ENCODE data around the gene CECR2. TPM values are rescaled to one million over a fixed set of nuclear protein-coding genes. Genes with fewer than 3 reads are reported as not detected.
"Not testable (repeated sequence)": the region's sequence is repeated elsewhere in the genome, so short reads cannot be mapped to it uniquely, and the experiment has no call there.

Gene CECR2
- total RNA-seq, 2 donors from 2014 or later: 2.6 to 3.4 TPM

DNA sequence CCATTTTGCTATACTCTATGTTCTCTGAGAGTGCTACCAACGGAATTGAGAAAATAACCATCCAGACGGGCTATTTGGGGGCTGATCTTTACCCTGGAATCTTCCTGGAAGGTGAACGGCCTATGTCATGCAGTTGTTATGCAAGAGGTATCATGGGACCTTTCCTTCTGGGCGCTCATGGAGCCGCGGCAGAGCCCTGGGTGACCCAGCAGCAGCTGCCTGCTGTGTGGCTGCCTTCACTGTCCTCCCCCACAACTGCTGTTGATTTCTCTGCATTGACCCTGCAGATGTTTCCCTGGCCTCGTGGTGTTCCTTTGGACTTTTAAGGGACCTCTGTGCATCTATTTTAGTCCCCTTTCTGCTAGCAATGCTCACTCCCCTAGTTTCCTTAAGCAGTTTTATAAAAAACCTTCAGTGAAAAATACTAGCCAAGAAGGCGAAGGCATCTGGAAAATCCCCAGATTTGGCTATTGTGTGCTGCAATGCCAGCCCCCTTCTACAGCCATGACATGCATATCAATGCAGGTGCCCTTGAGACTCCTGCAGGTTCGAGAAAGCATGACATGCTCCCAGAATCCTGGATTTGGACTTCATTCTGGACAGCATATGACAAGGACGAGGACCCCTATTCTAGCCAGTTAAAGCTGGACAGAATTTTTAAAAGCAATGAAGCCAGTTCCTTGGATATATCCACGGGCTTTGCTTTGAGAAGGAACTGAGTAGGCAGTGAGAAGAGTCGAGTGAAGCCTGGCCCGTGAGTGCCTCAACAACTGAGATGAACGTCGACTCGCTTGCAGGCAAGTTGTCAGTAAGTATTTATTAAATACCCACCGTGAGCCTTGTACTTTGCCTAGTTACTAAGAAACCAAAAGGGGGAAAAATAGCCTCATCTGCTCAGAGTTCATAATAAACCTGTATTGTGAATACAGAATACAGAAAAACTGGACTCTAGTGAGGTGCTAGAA, 193.9 kb downstream of the CECR2 start, which contains the start of gene SLC25A18:
TSS of gene SLC25A18 (plus strand) at position 593 of the 965 bp plus-strand sequence. CDS start 16,447 bp downstream, outside the sequence.
- Histone ChIP-seq H3K4me1 (no peaks in the 10 kb centered on the region), H3K36me3 (replicated peaks in 1 of 2; ENCODE audit: insufficient read depth in 1 of 2, low read depth in 2 of 2) (no peaks in the 10 kb centered on the region), H3K9me3 (no peaks in the 10 kb centered on the region), H3K27ac (peak within 1 kb of the TSS in 2 of 4 donors; percentile 5 to 33), H3K27me3 (no peaks in the 10 kb centered on the region), H3K4me3 (no peak within 1 kb of the TSS)
- intact Hi-C loops (cut with DNase I): no loop called here
- DNase-seq: peak in 3 of 4 donors; percentile 40 to 49 (median 46)
- TF ChIP-seq, protein P1, sequence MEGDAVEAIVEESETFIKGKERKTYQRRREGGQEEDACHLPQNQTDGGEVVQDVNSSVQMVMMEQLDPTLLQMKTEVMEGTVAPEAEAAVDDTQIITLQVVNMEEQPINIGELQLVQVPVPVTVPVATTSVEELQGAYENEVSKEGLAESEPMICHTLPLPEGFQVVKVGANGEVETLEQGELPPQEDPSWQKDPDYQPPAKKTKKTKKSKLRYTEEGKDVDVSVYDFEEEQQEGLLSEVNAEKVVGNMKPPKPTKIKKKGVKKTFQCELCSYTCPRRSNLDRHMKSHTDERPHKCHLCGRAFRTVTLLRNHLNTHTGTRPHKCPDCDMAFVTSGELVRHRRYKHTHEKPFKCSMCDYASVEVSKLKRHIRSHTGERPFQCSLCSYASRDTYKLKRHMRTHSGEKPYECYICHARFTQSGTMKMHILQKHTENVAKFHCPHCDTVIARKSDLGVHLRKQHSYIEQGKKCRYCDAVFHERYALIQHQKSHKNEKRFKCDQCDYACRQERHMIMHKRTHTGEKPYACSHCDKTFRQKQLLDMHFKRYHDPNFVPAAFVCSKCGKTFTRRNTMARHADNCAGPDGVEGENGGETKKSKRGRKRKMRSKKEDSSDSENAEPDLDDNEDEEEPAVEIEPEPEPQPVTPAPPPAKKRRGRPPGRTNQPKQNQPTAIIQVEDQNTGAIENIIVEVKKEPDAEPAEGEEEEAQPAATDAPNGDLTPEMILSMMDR (IDR thresholded peaks at IDR 0.05): peak in 1 of 7 experiments; percentile 18
- TF ChIP-seq POLR2A (IDR thresholded peaks at IDR 0.05): no peak
- ATAC-seq: peak; percentile 71
- WGBS, 2 donors: 36 to 41% methylated on average over 17 of the region's 17 CpGs

DNA sequence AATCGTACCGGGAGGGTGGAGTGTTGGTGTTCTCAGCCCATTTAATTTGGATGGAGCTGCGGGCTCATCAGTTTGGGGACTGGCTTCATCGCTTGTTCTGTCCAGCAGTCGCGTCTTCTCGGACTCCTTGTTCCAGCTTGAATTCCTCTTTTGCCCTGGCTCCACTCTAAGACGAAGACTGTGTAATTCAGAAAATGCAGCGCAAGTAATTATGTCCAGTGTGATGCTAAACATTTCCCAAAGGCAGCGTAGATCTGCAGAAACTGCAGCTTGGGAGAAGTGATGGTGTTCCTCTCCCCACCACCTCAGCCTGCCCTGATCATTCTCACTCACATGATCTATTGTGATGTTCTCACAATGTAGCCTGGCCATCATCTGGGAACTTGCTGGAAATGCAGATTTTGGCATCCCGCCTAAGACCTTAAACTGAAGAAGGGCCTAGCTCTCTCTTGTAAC, 194.7 kb downstream of the CECR2 start:
- Histone ChIP-seq H3K36me3 (replicated peaks in 1 of 2; ENCODE audit: insufficient read depth in 1 of 2, low read depth in 2 of 2) (no peaks in the 10 kb centered on the region), H3K4me1 (no peaks in the 10 kb centered on the region), H3K9me3 (no peaks in the 10 kb centered on the region), H3K4me3 (no peak overlapping the region), H3K27ac (no peak overlapping the region), H3K27me3 (no peaks in the 10 kb centered on the region)
- TF ChIP-seq POLR2A (IDR thresholded peaks at IDR 0.05): peak in 1 of 3 donors; percentile 11
- TF ChIP-seq, protein P1 (IDR thresholded peaks at IDR 0.05): no peak
- intact Hi-C loops (cut with DNase I): no loop called here
- peak in 2 of 4 donors; percentile 30 to 33 for DNase-seq
- ATAC-seq: peak; percentile 49
- 80 to 82% methylated on average over 11 of the region's 11 CpGs for WGBS, 2 donors

DNA sequence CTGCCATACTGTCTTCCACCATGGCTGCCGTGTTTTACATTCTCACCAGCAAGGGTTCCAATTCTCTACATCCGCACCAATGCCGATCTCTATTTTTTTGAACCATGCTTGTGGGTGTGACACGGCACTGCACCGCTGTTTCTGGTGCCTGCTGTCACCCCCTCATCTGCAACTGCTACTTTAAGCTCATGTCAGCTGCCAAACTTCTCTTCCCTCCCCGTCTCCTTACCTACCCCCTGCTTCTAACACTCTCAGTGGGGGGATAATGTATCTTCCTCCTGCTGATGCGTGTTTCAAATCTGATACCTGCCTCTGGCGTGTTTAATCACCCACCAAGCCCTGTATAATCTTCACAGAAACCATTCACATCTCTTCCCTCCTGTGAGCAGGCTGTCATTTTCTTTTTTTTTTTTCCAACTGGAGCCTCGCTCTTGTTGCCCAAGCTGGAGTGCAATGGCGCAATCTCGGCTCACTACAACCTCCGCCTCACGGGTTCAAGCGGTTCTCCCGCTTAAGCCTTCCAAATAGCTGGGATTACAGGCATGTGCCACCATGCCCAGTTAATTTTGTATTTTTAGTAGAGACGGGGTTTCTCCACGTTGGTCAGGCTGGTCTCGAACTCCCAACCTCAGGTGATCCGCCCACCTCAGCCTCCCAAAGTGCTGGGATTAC, 196.9 kb downstream of the CECR2 start:
- intact Hi-C loops (cut with DNase I); H3K27ac ChIP-seq; ATAC-seq; H3K27me3 ChIP-seq; H3K9me3 ChIP-seq; H3K36me3 ChIP-seq (replicated peaks in 1 of 2; ENCODE audit: insufficient read depth in 1 of 2, low read depth in 2 of 2); H3K4me3 ChIP-seq; DNase-seq: not testable (repeated sequence)
- peaks cover 11% of the 10 kb centered on the region for H3K4me1 ChIP-seq
- WGBS, 2 donors: 85 to 86% methylated on average over 19 of the region's 19 CpGs

DNA sequence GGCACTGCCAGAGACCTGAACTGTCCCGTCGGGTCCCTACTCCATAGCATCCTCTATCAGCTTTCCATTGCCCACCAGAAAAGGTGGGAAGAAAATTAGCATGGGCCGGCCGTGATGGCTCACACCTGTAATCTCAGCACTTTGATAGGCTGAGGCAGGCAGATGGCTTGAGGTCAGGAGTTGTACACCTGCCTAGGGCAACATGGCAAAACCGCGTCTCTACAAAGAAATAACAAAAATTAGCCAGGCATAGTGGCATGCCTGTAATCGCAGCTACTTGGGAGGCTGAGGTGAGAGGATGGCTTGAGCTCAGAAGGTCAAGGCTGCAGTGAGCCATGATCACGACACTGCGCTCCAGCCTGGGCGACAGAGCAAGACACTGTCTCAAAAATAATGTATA, 197.5 kb downstream of the CECR2 start:
- intact Hi-C loops (cut with DNase I): no loop called here
- no peak overlapping the region for H3K27ac ChIP-seq
- no peak for DNase-seq
- H3K36me3 ChIP-seq (replicated peaks in 1 of 2; ENCODE audit: insufficient read depth in 1 of 2, low read depth in 2 of 2): no peaks in the 10 kb centered on the region
- 70 to 79% methylated on average over 10 of the region's 10 CpGs for WGBS, 2 donors
- ATAC-seq: no peak
- no peak overlapping the region for H3K4me3 ChIP-seq
- H3K4me1 ChIP-seq: peaks cover 15% of the 10 kb centered on the region
- no peaks in the 10 kb centered on the region for H3K9me3 ChIP-seq
- no peak for TF ChIP-seq POLR2A (IDR thresholded peaks at IDR 0.05)
- TF ChIP-seq, protein P1 (IDR thresholded peaks at IDR 0.05): no peak
- no peaks in the 10 kb centered on the region for H3K27me3 ChIP-seq

DNA sequence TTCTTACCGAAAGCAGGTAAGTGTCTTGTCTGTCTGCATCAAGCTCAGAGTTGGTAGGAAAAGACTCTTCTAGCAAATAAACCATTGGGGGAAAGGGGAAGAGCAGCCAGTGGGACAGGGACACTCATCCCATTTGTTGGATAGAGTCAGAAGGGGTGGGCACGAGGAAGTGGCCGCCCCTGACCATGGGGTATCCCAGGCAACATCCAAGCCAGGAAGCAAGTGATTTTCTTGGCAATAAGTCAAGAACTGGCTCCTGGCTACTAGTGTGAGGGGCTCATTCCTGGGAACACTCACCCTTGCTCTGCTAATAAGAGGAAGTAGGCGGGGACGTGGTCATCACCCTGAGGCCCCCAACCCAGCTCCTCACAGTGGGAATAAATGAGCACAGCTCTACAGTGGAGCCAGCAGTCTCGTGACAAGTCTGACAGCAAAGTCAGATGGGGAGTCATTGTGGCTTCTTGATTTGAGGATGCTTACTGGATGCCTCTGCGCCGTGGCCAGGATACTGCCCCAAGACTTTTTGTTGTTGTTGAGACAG, 200.8 kb downstream of the CECR2 start:
- H3K27ac ChIP-seq: peak overlapping the region; percentile 12 to 62 (median 32)

More for the DNA sequence above, 200.8 kb downstream of the CECR2 start:
- DNase-seq: no peak
- 36 to 42% methylated on average over 5 to 8 of the region's 8 CpGs for WGBS, 2 donors
- Histone ChIP-seq H3K4me1 (peaks cover 15% of the 10 kb centered on the region), H3K36me3 (replicated peaks in 1 of 2; ENCODE audit: insufficient read depth in 1 of 2, low read depth in 2 of 2) (no peaks in the 10 kb centered on the region), H3K9me3 (no peaks in the 10 kb centered on the region), H3K27me3 (no peaks in the 10 kb centered on the region), H3K4me3 (no peak overlapping the region)
- peak in 1 of 3 donors; percentile 8 for TF ChIP-seq POLR2A (IDR thresholded peaks at IDR 0.05)
- TF ChIP-seq, protein P1 (IDR thresholded peaks at IDR 0.05): no peak
- peak; percentile 11 for ATAC-seq
- intact Hi-C loops (cut with DNase I): no loop called here
